ENCODE results near the gene NHERF2.

NHERF2 gene

DNA sequence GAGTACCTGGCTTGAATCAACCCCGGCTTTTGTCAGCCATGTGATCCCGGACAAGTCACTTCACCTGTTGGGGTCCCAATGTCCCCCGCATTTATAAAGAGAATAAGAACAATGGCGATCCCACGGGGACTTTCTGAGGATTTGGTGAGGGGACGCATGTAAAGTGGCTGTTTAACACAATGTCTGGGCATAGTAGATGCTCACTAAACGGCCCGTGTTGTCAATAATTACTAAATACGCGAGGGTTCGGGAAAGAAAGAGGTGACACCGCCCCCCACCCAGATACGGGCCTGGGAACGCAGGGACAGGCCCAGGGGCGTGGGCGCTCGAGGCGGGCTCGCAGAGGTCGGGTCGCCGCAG is 35.1 kb upstream of the NHERF2 start:
- DNase-seq, result no peak

DNA sequence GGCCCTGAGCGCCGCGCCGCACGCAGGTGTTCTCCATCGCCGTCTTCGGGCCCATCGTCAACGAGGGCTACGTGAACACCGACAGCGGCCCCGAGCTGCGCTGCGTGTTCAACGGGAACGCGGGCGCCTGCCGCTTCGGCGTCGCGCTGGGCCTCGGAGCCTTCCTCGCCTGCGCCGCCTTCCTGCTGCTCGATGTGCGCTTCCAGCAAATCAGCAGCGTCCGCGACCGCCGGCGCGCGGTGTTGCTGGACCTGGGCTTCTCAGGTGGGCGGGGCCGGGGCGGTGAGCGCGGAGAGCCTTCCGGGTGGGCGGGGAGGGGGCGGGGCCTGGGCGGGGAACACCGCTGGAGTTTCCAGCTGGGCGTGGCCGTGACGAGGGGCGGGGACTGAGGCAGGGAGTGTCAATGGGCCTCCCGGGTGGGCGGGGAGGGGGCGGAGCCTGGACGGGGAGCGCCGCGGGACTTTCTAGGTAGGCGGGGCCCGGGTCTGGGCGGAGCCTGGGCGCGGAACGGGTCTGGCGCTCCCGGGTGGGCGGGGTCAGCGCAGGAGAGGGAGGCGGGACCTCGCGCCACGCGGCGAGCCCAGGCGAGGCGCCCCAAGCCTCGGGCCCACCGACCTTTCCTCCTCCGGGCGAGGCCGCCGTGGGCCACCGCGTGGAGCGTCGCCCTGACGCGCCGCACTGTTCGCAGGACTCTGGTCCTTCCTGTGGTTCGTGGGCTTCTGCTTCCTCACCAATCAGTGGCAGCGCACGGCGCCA is 34.6 kb upstream of the NHERF2 start:
- DNase-seq, result peak; percentile 98

DNA sequence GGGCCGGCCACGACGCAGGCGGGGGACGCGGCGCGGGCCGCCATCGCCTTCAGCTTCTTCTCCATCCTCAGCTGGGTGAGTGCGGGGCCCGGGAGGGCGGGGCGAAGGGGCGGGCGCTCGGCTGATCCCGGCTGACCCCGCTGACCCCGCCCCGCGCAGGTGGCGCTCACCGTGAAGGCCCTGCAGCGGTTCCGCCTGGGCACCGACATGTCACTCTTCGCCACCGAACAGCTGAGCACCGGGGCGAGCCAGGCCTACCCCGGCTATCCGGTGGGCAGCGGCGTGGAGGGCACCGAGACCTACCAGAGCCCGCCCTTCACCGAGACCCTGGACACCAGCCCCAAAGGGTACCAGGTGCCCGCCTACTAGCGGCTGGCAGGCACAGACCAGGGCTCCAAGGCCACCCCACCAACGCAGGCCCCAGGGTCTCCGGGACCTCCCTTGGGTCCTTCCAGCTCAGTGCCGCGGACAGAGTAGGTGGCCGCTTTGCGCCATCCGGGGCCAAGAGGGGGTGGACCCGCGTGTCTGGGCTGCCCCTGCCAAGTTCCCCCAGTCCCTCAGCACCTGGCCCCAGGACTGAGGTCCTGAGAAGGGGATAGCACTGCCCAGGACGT is 33.9 kb upstream of the NHERF2 start:
- DNase-seq, result no peak

DNA sequence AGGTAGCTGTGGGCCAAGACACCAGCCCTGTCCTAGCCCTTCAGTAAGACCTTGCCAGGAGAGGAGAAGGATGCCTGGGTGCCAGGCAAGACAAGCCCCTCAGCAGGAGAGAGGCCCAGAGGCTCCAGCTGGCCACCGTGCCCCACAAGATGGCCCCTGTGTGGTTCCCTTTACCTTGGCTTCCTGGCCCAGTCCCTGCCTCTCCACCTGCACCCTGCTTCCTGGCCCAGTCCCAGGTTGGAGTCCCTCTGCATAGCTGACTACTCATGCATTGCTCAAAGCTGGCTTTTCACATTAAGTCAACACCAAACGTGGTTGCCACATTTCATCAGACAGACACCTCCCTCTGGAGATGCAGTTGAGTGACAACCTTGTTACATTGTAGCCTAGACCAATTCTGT is 33.0 kb upstream of the NHERF2 start:
- DNase-seq, result peak; percentile 67

DNA sequence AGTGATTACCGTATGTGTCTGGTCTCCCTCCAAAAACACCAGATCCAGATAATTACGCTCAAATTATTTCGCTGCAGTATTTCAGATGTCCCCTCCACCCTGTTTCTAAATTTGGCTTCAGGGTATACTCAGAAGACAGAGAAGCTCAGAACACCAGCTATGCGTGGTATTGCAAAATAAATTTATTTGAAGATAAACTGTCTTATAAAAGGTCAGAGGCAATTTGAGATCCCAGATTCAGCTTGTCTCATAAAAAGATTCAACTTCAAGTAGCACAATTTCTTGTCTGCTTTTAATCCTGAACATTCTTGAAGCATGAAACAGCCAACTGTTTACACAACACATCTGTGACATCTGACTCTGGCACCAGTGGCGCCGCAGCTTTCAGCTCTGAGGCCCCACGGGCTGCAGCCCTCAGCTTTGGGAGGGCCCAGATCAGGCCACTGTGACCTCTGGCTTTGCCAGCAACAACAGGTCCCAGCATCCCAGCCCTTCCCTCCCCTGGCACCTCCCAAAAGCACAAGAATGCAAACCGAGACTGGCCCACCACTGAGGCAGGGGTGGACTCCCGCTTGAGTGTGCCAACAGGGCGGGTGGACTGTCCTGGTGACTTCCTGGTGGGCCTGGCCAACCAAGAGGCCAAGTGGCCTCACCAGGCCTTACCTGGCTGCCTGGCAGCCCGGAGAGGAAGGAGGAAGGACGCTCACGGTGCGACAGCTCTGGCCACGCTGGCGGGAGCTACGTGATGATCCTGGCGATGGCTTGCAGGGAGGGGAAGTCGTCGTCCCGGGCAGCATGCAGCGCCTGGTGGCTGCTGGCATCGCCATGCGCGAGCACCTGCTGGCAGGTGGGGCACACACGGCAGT is 29.0 kb upstream of the NHERF2 start:
- no peak for DNase-seq

DNA sequence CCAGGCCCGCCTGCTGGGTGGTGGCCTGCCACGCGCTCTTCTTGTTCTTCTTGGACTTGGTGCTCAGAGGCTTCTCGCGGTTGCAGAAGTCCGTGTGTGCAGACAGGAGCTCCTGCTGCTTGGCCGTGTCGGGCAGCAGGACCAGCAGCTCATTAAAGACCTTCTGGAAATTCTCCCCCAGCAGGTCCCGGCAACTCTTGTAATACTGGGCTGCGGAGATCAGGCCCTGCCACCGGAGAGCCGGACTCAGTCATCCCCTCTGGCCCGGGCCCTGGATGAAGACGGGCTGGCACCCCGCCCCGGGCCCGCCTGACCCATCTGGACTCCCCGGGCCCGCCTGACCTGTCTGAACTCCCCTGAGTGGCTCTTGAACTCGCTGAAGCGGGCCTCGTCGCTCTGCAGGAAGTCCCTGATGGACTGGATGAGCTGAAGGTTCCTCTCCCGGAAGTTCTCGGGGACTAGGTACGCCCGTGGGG is 28.3 kb upstream of the NHERF2 start:
- DNase-seq, result no peak

DNA sequence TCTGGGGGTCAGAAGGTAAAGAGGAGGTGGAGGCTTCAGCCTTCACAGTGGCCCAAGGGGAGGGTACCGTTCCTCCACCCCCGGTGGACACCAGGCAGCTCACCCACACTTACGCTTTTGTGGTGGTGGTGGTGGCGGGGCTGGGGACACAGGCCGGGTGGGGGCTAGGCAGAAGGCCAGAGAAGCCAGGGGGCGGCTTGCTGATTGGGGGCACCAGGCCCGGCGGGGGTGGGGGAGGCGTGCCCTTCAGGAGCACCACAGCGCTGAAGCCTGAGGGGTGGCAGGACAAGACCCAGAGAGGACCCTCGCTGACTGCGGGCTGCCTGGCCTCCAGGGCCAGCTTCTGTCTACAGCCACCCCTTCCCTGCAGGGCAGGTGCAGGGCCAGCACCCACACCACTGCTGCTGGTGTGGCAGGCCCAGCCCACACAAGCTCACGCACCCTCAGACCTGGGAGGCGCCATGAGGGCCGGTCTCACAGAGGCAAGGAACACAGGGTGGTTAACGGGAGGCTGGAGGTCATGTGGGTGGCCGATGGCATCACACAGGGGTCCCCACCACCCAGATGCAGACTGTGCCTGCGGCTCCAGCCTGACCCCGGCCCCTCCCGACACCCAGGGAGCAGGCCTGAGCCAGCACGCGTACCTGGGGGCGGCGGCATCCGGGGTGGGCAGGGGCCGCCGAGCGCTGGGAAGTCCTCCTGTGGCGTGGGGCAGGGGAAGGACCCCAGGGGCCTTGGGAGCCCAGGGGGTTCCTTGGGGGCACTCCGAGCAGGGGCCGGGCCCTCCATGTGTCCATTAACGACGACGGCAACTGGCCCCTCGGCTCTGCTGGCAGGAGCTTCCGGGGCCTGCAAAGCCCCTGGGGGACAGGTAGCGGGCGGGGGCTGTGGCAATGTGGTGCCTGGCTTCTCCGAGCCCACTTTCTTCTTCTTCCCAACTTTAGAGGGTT is 27.6 kb upstream of the NHERF2 start:
- DNase-seq, result no peak

DNA sequence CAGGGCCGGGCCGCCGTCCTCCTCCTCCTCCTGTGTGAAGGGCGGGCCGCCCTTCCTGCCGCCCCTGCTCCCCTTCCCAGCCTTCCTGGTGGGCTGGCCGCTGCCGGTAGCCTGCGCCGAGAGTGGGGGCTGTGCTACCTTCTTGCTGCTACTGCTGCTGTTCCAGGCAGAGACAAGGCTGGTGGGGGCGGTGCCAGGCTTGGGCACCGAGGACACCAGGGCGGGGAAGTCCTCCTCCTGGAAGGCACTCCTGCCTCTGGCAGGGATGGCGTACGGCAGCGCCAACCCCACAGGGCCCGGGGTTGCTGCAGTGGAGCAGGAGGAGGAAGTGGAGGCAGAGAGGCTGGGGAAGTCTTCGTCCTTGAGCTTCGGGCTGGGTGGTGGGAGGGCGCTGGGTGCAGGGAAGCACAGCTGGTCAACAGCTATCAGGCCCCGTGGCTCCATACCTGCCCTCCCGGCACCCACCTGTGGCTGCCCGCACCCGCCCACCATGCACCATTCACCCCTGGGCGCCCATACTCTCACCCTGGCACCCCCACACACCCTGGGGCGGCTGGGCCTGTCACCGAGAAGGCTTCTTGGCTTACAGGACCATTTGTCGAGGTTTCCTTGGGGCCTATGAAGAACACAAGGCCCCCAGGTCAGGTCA is 26.7 kb upstream of the NHERF2 start:
- no peak for DNase-seq

DNA sequence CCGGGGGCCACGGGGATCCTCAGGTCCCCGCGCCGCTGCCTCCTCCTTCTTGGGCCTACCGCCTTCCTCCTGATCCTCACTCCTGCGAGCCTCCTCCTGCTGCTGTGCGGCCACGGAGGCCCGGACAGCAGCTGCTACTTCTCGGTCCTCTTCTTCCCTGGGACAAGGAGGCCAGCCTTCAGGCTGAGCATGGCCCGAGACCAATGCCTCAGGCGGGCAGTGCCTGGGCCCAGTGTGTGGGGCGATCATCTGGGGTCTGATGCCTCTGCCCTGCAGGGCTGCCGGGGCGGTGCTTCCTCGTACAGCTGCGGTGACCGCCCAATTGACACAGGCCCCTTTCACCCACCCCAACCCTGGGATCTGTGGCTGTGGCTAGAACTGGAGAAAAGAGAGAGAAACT is 25.7 kb upstream of the NHERF2 start:
- no peak for DNase-seq

DNA sequence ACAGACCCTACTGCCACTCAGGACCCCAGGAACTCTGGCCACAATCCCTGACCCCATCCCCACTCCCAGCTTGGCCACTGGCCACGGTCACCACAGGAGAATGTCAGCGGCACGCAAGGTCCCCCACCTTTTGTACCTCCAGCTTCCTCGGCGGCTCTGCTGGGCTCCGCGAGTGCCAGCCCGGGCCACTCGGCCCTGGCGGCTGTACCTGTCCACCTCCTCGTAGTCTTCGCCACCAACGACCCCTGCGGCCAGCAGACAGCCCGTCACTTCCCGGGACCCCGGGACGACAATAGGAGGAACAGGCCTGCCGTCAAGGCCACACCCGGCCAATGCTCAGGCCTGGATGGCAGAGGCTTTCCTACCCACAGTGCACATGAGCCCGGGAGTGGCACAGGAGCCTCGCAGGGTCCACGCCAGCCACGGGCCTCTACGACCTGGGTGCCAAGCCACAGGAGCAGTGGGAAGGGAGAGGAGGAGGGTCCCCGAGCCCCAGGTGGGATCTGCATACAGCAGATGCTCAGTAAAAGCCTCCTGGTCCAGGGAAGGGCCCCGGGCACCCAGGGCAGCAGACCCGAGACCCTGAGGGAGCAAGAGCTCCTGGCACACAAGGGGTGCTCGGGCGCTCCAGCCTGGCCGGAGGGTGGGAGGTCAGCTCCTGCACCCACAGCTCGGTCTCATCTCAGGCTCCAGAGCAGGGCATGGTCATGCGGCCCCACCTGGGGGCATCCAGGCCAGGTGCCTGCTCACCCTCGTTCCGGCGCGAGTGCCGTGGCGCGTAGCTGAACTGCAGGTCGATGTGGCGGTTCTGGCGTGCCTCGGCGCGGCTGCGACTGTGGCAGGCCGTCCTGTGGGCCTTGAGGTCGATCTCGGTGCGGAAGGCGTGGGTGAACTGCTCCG is 25.0 kb upstream of the NHERF2 start:
- DNase-seq, result no peak

DNA sequence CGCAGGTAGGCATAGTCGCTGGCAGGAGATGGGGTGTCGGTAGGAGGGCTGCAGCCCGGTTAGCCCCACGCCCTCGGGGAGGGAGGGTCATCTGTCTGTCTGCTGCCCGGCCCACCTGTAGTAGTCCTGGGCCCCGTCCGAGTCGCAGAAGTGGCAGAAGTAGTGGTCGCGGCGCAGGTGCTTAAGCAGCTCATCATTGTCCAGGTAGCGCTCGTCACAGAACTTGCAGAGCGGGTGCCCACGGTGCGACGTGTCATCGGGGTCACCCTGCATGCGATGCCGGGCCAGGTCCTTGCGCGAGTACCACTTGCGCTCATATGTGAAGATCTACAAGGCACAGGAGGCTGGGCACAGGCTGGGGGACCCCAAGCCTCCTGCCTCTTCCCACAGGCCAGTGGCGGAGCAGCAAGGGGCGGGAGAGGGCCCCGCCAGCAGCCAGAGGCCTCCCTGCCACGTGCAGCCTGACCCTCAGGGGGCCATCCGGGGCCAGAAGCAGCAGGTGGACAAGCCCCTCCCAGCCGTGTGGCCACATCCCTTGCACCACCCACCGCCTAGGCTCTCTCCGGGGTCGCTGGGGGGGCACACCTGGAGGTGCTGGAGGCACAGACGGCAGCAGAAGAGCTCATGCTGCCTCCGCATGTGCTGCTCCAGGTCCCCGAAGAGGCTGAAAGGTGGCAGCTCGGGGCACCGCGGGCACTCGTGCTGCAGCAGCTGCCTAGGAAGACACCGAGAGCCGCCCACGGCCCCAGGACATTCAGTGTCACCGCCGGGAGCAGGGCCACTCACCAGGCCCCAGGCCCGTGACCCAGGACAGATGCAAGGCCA is 24.1 kb upstream of the NHERF2 start:
- DNase-seq, result no peak

DNA sequence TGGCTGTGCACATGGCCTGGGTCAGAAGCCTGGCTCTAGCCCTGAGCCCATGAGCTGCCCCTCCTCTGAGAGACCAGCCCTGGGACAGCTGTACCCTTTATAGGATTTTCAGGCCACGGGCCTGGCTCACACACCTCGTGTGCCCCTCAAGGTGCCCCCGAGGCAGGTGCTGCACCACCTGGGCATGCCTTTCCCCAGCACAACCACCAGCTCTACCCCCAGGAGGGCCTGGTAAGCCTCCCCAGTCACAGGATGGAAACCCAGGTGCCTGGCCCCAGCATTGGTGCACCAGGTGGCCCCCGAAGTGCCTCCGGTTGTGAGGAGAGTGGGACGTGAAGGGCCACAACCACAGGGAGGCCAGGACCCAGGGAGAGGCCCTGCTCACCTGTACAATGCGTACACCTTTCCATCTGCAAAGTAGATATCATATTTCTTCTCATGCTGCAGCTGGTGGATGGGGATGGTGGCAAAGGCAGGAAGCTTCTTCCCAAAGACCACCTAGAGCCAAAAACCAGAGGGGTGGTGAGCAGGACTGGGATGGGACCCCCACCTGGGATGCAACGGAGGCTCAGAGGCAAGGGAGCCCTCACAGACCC is 23.4 kb upstream of the NHERF2 start:
- no peak for DNase-seq

DNA sequence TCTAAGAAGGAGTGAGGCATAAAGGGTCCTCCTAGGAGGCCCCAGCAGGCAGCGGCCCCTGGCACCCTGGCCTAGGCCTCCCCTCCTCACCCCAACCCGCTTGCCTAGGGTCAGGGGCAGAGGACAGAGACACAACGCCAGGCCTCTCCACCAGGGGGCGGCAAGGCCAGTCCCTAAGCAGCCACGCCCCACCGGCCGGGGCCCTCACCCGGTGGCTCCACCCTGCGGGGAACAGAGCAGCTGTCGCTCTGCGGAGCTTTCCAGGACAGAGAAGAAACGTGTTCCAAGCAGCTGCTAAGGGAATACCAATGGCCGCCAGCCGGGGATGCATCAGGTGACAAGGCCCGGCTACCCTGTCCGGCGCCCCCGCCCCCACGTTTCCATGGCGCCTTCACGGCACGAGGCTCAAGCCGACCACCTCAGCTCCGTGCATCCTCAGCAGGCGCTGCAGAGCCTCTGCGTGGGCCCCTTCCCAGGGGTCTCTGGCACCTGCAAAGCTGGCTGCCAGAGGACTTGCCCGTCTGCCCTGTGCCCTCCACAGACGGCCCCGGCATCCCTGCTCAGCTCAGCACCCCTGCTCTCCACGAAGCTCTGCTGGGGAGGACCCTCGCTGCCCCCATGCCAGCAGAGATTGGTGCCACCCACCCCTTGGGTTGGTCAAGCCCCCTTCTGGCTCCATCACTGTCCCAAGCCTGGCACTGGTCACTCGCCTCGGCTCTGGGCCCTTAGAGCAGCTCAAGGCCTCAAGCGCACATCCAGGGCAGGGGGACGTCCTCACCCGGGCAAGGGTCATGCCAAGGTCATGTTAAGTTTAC is 22.7 kb upstream of the NHERF2 start:
- peak; percentile 90 for DNase-seq

DNA sequence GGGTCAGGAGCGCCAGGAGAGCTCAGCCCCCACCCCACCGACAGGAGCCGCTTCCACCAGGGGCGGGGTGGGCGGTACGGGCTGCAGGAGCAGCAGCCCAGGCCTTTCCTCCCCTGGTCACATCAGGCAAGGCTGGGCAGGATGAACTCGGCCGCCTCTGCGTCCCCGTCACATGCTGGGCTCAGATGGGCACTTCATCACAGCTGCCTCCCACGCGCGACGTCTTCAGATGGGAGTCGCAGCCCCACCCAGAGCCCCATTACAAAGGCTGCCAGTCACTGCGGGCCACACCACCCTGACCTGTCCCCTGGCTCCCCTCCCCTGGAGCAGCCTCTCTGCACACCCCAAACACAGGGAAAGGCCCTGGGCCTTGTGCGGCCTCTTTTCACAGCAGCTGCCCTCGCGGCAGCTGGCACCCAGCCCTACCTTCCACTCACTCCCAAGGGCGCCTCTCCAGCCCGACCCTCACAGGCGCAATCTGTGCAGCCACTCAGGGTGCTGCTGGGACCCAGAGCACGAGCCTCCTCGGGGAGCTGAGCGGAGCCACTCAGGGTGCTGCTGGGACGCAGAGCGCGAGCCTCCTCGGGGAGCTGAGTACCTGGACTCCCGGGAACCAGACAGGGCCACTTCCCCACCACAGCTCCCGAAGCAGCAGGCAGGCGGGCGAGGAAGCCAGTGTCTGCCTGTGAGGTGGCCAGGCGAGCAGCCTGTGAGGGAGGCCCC is 21.7 kb upstream of the NHERF2 start:
- no peak for DNase-seq

DNA sequence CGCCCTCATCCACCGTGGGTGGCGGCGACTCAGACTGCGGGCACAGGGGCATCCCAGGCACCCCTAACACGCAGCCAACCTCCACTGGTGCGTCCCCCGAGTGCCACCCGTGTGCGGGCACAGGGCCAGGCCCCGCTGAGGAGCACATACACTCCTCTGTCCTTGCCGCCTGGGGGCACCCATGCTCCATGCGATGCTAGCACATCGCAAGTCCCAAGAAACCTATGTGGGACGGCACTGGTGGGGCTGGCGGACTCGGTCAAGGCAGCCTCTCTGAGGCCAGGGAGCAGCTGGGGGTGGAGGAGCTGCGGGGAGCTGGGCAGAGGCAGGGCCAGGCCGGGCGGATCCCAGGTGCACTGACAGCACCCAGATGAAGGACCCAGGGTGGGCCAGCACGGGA is 21.1 kb upstream of the NHERF2 start:
- DNase-seq, result no peak

DNA sequence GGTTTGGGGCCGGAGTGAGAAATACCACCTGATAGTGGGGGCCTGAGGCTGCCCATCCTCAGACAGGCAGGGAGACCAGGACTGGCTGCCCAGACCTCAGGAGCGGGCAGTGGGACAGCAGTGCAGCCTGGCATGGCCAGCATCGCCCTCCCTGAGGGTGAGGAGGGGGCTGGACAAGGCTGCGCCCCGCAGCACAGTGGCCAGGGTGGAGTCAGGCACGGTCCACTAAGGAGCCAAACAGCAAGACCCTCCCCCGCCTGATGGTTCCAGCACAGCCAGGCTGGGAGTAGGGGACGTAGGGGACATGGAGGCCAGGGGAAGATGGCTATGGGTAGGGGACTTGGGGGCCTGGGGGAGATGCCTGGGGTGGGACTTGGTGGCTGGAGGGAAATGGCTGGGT is 20.4 kb upstream of the NHERF2 start:
- no peak for DNase-seq

DNA sequence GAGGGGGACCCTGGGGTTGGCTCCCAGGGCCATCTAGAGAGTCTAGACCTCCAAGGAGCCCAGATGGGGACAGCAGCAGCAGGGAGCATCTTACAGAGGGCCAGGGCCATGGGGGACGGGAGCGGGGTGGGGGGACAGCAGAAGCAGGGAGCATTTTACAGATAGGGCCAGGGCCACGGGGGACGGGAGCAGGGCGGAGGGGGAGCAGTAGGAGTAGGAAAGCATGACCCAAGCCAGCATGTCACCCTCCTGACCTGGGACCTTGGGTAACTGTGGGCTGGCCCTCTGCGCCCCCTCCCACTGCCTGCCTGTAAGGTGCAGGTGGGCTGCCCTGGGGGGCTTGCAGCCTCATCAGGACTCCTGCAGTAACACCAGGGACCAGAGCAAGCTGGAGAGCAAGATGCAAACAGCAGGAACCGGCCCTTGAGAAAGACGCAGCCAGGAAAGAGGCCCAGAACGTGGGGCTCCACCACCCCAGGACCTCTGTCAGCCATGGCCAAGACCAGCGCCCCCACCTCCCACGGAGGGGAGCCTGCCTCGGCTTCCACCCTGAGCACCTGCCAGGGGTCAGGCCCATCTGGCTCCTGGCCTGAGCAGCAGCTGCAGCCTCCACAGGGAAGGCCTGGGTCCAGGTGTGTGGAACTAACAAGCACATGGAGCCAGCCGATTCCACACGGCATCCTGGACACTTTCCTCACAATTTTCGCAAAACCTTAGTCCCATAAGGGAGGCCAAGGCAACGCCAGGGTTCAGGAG is 19.4 kb upstream of the NHERF2 start:
- no peak for DNase-seq

Data from stimulated activated CD4-positive, alpha-beta T cell treated with anti-CD3 and anti-CD28 coated beads, Interleukin-1b, Interleukin-23, amount 100 ng/mL, for 48 hours (primary cell).